Measurements from ENCODE around the gene SLIT1.

Gene SLIT1

GRCh38 chr10:97062456-97062855, 123.3 kb downstream of the SLIT1 start:
- TF ChIP-seq FOXP2 (optimal IDR thresholded peaks at IDR 0.05; ENCODE audit: borderline replicate concordance, extremely low read depth, extremely low read length, insufficient read depth) (no peak), SIN3A (IDR thresholded peaks at IDR 0.05; ENCODE audit: borderline replicate concordance, insufficient read depth, low read length) (no peak), TAF1 (IDR thresholded peaks at IDR 0.05; ENCODE audit: borderline replicate concordance, insufficient read depth, low read length) (no peak), POLR2AphosphoS5 (IDR thresholded peaks at IDR 0.05; ENCODE audit: low read depth, low read length) (no peak)
- TF ChIP-seq, protein P1, sequence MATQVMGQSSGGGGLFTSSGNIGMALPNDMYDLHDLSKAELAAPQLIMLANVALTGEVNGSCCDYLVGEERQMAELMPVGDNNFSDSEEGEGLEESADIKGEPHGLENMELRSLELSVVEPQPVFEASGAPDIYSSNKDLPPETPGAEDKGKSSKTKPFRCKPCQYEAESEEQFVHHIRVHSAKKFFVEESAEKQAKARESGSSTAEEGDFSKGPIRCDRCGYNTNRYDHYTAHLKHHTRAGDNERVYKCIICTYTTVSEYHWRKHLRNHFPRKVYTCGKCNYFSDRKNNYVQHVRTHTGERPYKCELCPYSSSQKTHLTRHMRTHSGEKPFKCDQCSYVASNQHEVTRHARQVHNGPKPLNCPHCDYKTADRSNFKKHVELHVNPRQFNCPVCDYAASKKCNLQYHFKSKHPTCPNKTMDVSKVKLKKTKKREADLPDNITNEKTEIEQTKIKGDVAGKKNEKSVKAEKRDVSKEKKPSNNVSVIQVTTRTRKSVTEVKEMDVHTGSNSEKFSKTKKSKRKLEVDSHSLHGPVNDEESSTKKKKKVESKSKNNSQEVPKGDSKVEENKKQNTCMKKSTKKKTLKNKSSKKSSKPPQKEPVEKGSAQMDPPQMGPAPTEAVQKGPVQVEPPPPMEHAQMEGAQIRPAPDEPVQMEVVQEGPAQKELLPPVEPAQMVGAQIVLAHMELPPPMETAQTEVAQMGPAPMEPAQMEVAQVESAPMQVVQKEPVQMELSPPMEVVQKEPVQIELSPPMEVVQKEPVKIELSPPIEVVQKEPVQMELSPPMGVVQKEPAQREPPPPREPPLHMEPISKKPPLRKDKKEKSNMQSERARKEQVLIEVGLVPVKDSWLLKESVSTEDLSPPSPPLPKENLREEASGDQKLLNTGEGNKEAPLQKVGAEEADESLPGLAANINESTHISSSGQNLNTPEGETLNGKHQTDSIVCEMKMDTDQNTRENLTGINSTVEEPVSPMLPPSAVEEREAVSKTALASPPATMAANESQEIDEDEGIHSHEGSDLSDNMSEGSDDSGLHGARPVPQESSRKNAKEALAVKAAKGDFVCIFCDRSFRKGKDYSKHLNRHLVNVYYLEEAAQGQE (IDR thresholded peaks at IDR 0.05; ENCODE audit: insufficient read depth in 1 of 2, low read depth in 2 of 2, low read length in 2 of 2): no peak

DNA sequence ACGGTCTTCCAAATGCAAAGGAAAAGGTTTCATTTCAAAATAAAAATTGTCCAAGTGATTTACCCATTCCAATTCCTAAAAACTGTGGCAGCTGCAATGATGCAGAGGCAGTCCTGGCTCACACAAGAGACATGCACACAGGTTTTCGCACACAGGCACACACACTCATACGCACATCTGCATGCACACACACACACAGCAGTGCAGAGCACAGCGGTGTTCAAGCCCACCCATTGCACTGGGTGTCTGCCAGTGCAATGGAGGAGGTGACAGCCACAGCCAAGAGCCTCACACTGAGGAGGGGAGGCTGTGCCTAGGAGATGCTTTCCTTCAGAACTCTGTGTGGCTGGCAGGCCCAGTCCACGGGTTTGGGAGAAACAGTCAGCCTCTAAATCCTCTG, 123.7 kb downstream of the SLIT1 start:
- no peak for TF ChIP-seq SIN3A (IDR thresholded peaks at IDR 0.05; ENCODE audit: borderline replicate concordance, insufficient read depth, low read length)
- TF ChIP-seq, protein P1 (IDR thresholded peaks at IDR 0.05; ENCODE audit: insufficient read depth in 1 of 2, low read depth in 2 of 2, low read length in 2 of 2): no peak
- TF ChIP-seq FOXP2 (optimal IDR thresholded peaks at IDR 0.05; ENCODE audit: borderline replicate concordance, extremely low read depth, extremely low read length, insufficient read depth): no peak
- TF ChIP-seq POLR2AphosphoS5 (IDR thresholded peaks at IDR 0.05; ENCODE audit: low read depth, low read length): no peak
- TF ChIP-seq TAF1 (IDR thresholded peaks at IDR 0.05; ENCODE audit: borderline replicate concordance, insufficient read depth, low read length): no peak

- TF ChIP-seq POLR2AphosphoS5 (IDR thresholded peaks at IDR 0.05; ENCODE audit: low read depth, low read length) (no peak), TAF1 (IDR thresholded peaks at IDR 0.05; ENCODE audit: borderline replicate concordance, insufficient read depth, low read length) (no peak), FOXP2 (optimal IDR thresholded peaks at IDR 0.05; ENCODE audit: borderline replicate concordance, extremely low read depth, extremely low read length, insufficient read depth) (no peak), SIN3A (IDR thresholded peaks at IDR 0.05; ENCODE audit: borderline replicate concordance, insufficient read depth, low read length) (no peak)
- TF ChIP-seq, protein P1 (IDR thresholded peaks at IDR 0.05; ENCODE audit: insufficient read depth in 1 of 2, low read depth in 2 of 2, low read length in 2 of 2): no peak
Observed at GRCh38 chr10:97061423-97061822, 124.3 kb downstream of the SLIT1 start.

DNA sequence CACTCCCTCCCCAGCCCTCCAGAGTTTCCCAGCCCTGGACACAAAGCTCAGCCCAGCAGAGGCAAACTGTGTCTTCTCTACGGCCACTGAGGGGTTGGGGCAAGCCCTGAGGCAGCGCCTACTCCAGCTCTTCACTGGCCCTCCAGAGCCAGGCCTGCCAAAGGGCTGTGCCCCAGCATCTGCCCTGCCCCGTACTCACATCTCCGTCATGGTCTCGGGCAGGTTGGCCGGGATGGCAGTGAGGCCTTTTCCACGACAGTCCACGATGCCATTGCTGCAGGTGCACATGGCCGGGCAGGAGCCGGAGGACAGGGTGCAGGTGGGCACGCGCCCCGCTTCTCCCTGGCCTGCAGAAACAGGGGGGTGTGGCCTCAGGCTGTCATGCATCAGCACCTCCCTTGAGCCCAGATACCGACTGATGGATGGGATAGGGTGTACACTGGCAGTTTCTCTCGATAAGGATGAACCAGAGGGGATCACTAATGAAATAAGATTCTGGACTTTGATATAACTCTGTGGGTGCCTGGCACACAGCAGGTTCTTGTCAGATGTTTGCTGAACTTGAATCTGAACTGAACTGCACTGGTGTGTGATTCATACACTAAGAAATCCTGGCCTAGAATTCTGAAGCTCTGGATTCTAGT, 125.2 kb downstream of the SLIT1 start:
- TF ChIP-seq TAF1 (IDR thresholded peaks at IDR 0.05; ENCODE audit: borderline replicate concordance, insufficient read depth, low read length): no peak
- no peak for TF ChIP-seq POLR2AphosphoS5 (IDR thresholded peaks at IDR 0.05; ENCODE audit: low read depth, low read length)
- TF ChIP-seq FOXP2 (optimal IDR thresholded peaks at IDR 0.05; ENCODE audit: borderline replicate concordance, extremely low read depth, extremely low read length, insufficient read depth): no peak

- TF ChIP-seq POLR2AphosphoS5 (IDR thresholded peaks at IDR 0.05; ENCODE audit: low read depth, low read length) (no peak), FOXP2 (optimal IDR thresholded peaks at IDR 0.05; ENCODE audit: borderline replicate concordance, extremely low read depth, extremely low read length, insufficient read depth) (no peak), SIN3A (IDR thresholded peaks at IDR 0.05; ENCODE audit: borderline replicate concordance, insufficient read depth, low read length) (no peak)
- TF ChIP-seq, protein P1 (IDR thresholded peaks at IDR 0.05; ENCODE audit: insufficient read depth in 1 of 2, low read depth in 2 of 2, low read length in 2 of 2): no peak
Observed at GRCh38 chr10:97059872-97060205, 125.9 kb downstream of the SLIT1 start.
